Endothelial cell (in vitro differentiated cells): ENCODE results near the gene CELF1. TPM values are rescaled to one million over a fixed set of nuclear protein-coding genes. Genes with fewer than 3 reads are reported as not detected.

Experiments
- DNase-seq: peaks from one replicate; pipeline ENCODE4 v3.0.0; 2021; ENCODE audit warnings: low spot score
- H3K27ac Mint-ChIP-seq: one replicate; pipeline ENCODE4 v1.8.0; 2021; ENCODE audit warnings: mixed read lengths, inconsistent platforms; ENCODE audit not compliant: unreplicated experiment
- H3K27me3 Mint-ChIP-seq: one replicate; pipeline ENCODE4 v1.8.0; 2021; ENCODE audit warnings: mild to moderate bottlenecking, moderate library complexity, mixed read lengths, inconsistent platforms; ENCODE audit not compliant: unreplicated experiment
- H3K36me3 Mint-ChIP-seq: one replicate; pipeline ENCODE4 v1.8.0; 2021; ENCODE audit warnings: mild to moderate bottlenecking, low read depth, mixed read lengths, inconsistent platforms; ENCODE audit not compliant: unreplicated experiment
- H3K4me1 Mint-ChIP-seq: one replicate; pipeline ENCODE4 v1.8.0; 2021; ENCODE audit warnings: mild to moderate bottlenecking, mixed read lengths, inconsistent platforms; ENCODE audit not compliant: unreplicated experiment
- H3K4me3 Mint-ChIP-seq: one replicate; pipeline ENCODE4 v1.8.0; 2021; ENCODE audit warnings: mild to moderate bottlenecking, mixed read lengths, inconsistent platforms; ENCODE audit not compliant: unreplicated experiment
- H3K9me3 Mint-ChIP-seq: one replicate; pipeline ENCODE4 v1.8.0; 2021; ENCODE audit warnings: mixed read lengths, inconsistent platforms; ENCODE audit not compliant: unreplicated experiment
- CTCF ChIP-seq: fragments of 200-600 bp; sonication (generic); IDR thresholded peaks from one replicate; pipeline ENCODE4 v1.5.0; 2021; ENCODE audit warnings: antibody characterized with exemption; ENCODE audit not compliant: unreplicated experiment
- total RNA-seq: library from RNA; stranded (reverse); fragmentation: NEBNext Ultra II Directional; extraction: Animal tissue kit (Norgen Biotek cat#: 25700); gene quantifications from one replicate; pipeline ENCODE4 v1.2.1, GENCODE V29; 2021; ENCODE audit not compliant: unreplicated experiment

The CELF1 gene
- total RNA-seq, 1 donor from 2014 or later, result 162 TPM

DNA sequence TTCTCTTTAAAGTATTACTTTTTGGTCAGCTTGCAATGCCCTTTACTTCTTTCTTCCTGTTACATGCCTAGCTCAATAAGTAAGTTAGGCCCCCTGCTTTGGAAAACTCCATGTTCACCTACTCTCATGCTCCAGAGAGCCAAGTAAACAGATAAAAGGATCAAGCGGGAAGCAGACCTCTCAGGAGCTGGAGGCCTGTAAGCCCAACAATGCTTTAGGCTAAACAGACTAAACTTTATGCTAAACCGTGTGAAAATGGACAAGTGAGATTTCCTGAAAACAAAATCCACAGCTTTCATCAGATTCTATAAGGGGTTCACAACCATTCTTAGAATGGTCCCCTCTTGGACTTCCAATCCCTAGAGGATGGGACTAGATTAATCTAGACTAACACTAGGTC lies 40.2 kb downstream of the CELF1 start:
- H3K27me3 Mint-ChIP-seq, result peaks cover 2% of the 10 kb centered on the region
- no peak for DNase-seq
- TF ChIP-seq CTCF, result no peak
- no peaks in the 10 kb centered on the region for H3K36me3 Mint-ChIP-seq
- H3K4me1 Mint-ChIP-seq, result peaks cover 68% of the 10 kb centered on the region
- no peaks in the 10 kb centered on the region for H3K9me3 Mint-ChIP-seq
- no peak overlapping the region for H3K4me3 Mint-ChIP-seq
- peak overlapping the region; percentile 94 for H3K27ac Mint-ChIP-seq

DNA sequence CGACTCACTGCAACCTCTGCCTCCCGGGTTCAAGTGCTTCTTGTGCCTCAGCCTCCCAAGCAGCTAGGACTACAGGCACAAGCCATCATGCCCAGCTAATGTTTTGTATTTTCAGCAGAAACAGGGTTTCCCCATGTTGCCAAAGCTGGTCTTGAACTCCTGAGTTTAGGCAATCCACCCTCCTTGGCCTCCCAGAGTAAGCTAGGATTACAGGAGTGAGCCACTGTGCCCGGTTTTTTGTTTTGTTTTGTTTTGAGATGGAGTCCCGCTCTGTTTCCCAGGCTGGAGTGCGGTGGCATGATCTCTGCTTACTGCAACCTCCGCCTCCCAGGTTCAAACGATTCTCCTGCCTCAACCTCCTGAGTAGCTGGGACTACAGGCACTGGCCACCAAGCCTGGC lies 41.0 kb downstream of the CELF1 start:
- TF ChIP-seq CTCF, result no peak
- no peak for DNase-seq
- H3K27ac Mint-ChIP-seq, result no peak overlapping the region
- no peaks in the 10 kb centered on the region for H3K9me3 Mint-ChIP-seq
- H3K4me3 Mint-ChIP-seq, result no peak overlapping the region
- peaks cover 2% of the 10 kb centered on the region for H3K27me3 Mint-ChIP-seq
- peaks cover 69% of the 10 kb centered on the region for H3K4me1 Mint-ChIP-seq
- H3K36me3 Mint-ChIP-seq, result no peaks in the 10 kb centered on the region

DNA sequence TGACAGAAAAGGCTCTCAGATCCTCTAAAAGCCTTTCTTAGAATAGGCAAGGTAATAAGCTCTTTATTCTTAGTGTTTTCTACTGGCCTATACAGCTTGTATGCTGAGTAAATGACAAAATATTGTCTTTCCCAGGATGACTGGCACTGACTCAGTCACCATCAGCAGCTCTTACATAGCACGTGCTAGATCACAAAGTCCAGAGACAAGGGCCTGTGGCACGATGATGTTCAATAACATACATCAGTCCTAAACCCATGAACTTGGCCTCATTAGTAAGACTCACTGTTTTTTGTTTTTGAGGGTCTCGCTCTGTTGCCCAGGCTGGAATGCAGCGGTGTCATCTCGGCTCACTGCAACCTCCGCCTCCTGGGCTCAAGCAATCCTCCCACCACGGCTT lies 42.7 kb downstream of the CELF1 start:
- no peaks in the 10 kb centered on the region for H3K36me3 Mint-ChIP-seq
- peak overlapping the region; percentile 54 for H3K27ac Mint-ChIP-seq
- H3K4me1 Mint-ChIP-seq, result peaks cover 59% of the 10 kb centered on the region
- H3K4me3 Mint-ChIP-seq, result no peak overlapping the region
- no peaks in the 10 kb centered on the region for H3K9me3 Mint-ChIP-seq
- TF ChIP-seq CTCF, result no peak
- no peak for DNase-seq
- peaks cover 2% of the 10 kb centered on the region for H3K27me3 Mint-ChIP-seq

DNA sequence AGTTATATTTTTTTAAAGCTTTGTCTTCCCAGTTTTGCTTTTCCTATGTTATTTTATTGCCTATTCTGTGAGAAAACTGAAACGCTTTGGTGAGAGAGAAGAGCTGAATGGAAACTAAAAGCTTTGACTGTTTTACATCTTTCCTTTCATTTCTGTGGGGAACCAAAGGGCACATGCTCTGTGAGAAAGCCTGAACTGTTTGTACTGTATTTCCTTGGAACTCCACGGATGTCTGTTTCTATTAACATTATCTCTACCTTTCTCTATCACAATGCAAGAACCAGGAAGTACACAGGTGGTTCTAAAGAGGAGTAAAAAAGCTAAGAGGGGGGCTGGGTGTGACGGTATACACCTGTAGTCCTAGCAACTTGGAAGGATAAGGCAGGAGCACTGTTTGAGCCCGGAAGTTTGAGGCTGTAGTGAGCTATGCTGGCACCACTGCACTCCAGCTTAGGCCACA lies 43.8 kb downstream of the CELF1 start:
- no peak for TF ChIP-seq CTCF
- Mint-ChIP-seq H3K27ac (peak overlapping the region; percentile 80), H3K4me3 (peak overlapping the region; percentile 37), H3K9me3 (no peaks in the 10 kb centered on the region), H3K27me3 (peaks cover 2% of the 10 kb centered on the region), H3K36me3 (no peaks in the 10 kb centered on the region), H3K4me1 (peaks cover 49% of the 10 kb centered on the region)
- no peak for DNase-seq

DNA sequence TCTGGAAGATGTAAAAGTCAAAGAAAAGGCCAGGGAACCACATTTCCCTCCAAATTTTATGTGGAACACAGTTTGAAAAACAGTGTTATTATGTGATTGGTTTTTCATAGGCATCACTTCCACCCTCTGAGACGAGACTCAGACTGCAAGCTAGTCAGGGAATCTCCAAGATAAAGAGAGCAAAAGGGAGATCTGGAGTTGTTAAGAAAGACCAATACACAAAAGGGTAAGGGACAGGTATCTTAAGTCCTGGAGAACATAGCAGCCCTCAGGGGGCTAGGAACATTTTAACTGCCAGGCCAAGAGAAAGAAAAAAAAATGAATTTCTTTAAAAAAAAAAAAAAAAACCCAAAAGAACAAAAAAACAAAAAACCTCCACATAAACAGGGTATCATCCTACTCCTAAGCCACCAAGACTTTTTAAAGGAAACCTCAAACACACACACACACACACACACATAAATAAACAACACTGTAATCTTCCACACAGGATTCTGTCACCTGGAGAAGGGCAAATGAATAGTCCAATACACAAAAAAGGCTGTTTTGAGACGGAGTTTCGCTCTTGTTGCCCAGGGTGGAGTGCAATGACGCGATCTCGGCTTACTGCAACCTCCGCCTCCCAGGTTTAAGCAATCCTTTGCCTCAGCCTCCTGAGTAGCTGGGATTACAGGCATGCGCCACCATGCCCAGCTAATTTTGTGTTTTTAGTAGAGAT lies 44.5 kb downstream of the CELF1 start:
- Mint-ChIP-seq H3K4me1 (peaks cover 46% of the 10 kb centered on the region), H3K36me3 (no peaks in the 10 kb centered on the region), H3K9me3 (no peaks in the 10 kb centered on the region), H3K4me3 (no peak overlapping the region), H3K27me3 (peaks cover 2% of the 10 kb centered on the region), H3K27ac (no peak overlapping the region)
- TF ChIP-seq CTCF, result no peak
- no peak for DNase-seq
